ENCODE measurements around the gene F11R. TPM values are rescaled to one million over a fixed set of nuclear protein-coding genes. Genes with fewer than 3 reads are reported as not detected.
"Not testable (repeated sequence)": the region's sequence is repeated elsewhere in the genome, so short reads cannot be mapped to it uniquely, and the experiment has no call there.

Gene F11R
- total RNA-seq (11.7 TPM), polyA plus RNA-seq (ENCODE audit: insufficient read depth in 1 of 8, insufficient read length in 8 of 8, low replicate concordance in 1 of 8) (10 to 100 TPM in 7 of 8 donors, 1 to 10 TPM in 1; 8.9 to 28.0 (median 12.7) TPM)
- long read RNA-seq, donor 1, result 0 reads
- long read RNA-seq, donor 2, result 0 reads
- long read RNA-seq, donor 3, result 0 reads
- long read RNA-seq, donor 4, result 0 reads
- long read RNA-seq, donor 5, result 0 reads
- long read RNA-seq, donor 6, result 0 reads
- long read RNA-seq, donor 7, result 0 reads
- long read RNA-seq, donor 8, result 0 reads
- long read RNA-seq, donor 9, result 0 reads
- long read RNA-seq, donor 10, result 0 reads
- long read RNA-seq, donor 11, result 0 reads

GRCh38 chr1:161020509-161021164 is at the start of gene F11R:
F11R (minus strand) TSS chr1:161021152; CDS start chr1:161021073, 79 bp downstream.
- Histone ChIP-seq H3K27ac (ENCODE audit: low read length) (peak within 1 kb of the TSS; percentile 86), H3K36me3 (ENCODE audit: control insufficient read depth, insufficient read depth, low read length) (no peaks in the 10 kb centered on the region), H3K4me1 (ENCODE audit: control insufficient read depth, insufficient read depth, low read length) (peaks cover 22% of the 10 kb centered on the region), H3K27me3 (ENCODE audit: control insufficient read depth, insufficient read depth, low read length) (peaks cover 21% of the 10 kb centered on the region), H3K4me3 (ENCODE audit: low read length) (peak within 1 kb of the TSS; percentile 38), H3K9me3 (replicated peaks; ENCODE audit: control insufficient read depth, low read depth, low read length) (no peaks in the 10 kb centered on the region)
- peak; percentile 21 for DNase-seq
- WGBS (ENCODE audit: insufficient coverage), result under 1% methylated on average over 32 of the region's 36 CpGs

GRCh38 chr1:161069731-161070270 is 48.8 kb upstream of the F11R start, which contains the start of gene ARHGAP30:
ARHGAP30 (minus strand) TSS chr1:161069891; CDS start chr1:161069624, 267 bp downstream.
- DNase-seq, result peak; percentile 65
- H3K27me3 ChIP-seq (ENCODE audit: control insufficient read depth, insufficient read depth, low read length), result peaks cover 7% of the 10 kb centered on the region
- peak within 1 kb of the TSS; percentile 47 for H3K27ac ChIP-seq (ENCODE audit: low read length)
- no peaks in the 10 kb centered on the region for H3K9me3 ChIP-seq (replicated peaks; ENCODE audit: control insufficient read depth, low read depth, low read length)
- H3K4me3 ChIP-seq (ENCODE audit: low read length), result peak within 1 kb of the TSS; percentile 34
- no peaks in the 10 kb centered on the region for H3K4me1 ChIP-seq (ENCODE audit: control insufficient read depth, insufficient read depth, low read length)
- WGBS (ENCODE audit: insufficient coverage), result 56% methylated on average over 5 of the region's 9 CpGs
- H3K36me3 ChIP-seq (ENCODE audit: control insufficient read depth, insufficient read depth, low read length), result no peaks in the 10 kb centered on the region

GRCh38 chr1:161069241-161069640 is 48.3 kb upstream of the F11R start:
- peak overlapping the region; percentile 47 for H3K27ac ChIP-seq (ENCODE audit: low read length)
- WGBS (ENCODE audit: insufficient coverage), result 80% methylated on average over 8 of the region's 9 CpGs

DNA sequence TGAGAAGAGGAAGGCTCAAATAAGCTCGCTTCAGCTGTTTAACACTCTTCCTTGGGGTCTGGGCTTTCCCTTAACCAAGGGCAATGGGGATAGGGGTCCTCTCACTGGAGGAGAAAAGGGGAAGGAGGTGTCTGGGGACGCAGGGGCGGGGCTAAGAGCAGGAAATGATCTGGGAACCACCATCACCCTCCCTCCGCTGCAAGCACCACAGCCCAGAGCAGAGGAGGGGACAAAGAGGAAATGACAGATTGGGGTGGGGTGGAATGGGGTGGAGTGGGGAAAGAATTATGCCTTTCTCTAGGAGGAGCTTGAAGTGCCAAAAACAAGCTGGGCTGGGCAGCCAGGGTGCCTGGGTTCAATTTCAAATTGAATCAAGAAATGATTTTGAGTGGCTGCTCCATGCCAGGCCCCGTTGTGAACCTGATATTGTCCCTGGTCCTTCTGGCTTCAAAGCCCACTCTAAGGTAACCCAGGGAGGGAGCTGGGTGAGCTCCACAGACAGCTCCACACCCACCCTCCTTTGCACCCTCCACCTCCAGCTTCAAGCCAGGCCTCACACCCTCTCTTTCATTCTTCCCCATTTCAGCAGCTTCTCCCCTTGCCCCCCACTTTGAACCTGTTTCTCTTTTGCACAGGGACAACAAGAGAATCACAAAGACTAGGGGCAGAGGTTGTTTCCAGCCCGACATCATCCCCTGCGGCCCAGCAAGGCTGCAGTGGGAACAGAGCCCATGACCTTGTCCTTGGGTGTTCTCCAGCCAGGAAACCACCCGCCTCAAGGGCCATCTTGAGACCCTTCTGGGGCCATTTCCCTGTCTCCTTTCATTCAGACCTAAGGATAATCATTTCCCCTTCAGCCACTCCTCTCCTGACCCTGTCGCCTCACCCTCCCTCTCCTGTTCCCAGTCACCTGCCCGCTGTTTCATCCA is 47.6 kb upstream of the F11R start:
- Histone ChIP-seq H3K27me3 (ENCODE audit: control insufficient read depth, insufficient read depth, low read length) (peaks cover 8% of the 10 kb centered on the region), H3K4me1 (ENCODE audit: control insufficient read depth, insufficient read depth, low read length) (no peaks in the 10 kb centered on the region), H3K9me3 (replicated peaks; ENCODE audit: control insufficient read depth, low read depth, low read length) (no peaks in the 10 kb centered on the region), H3K4me3 (ENCODE audit: low read length) (peak overlapping the region; percentile 34), H3K27ac (ENCODE audit: low read length) (peak overlapping the region; percentile 47), H3K36me3 (ENCODE audit: control insufficient read depth, insufficient read depth, low read length) (no peaks in the 10 kb centered on the region)
- peak; percentile 71 for DNase-seq
- 67% methylated on average over 6 of the region's 10 CpGs for WGBS (ENCODE audit: insufficient coverage)

More at GRCh38 chr1:161069241-161069640, 48.3 kb upstream of the F11R start:
- H3K4me1 ChIP-seq (ENCODE audit: control insufficient read depth, insufficient read depth, low read length), result no peaks in the 10 kb centered on the region
- peak overlapping the region; percentile 34 for H3K4me3 ChIP-seq (ENCODE audit: low read length)
- H3K36me3 ChIP-seq (ENCODE audit: control insufficient read depth, insufficient read depth, low read length), result no peaks in the 10 kb centered on the region
- H3K27me3 ChIP-seq (ENCODE audit: control insufficient read depth, insufficient read depth, low read length), result peaks cover 8% of the 10 kb centered on the region
- no peak for DNase-seq
- no peaks in the 10 kb centered on the region for H3K9me3 ChIP-seq (replicated peaks; ENCODE audit: control insufficient read depth, low read depth, low read length)

DNA sequence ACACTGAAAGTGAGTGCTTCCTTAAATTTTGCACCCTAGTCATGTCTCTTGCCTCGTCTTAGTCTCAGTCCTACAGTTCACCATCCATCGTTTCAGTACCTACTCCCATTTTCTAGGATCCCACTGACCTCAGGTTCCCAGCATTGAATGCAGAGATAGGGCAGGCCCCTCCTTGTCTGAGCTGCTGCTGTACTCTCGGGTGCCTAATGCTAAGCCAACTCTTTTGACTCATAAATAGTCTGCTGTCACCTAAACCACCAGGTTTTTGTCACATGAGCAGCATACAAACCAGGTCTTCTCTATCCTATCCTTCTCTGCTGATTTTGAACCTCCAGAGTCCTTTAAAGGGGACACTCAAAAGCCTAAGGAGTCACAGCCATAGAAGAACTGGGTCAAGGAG is 45.7 kb upstream of the F11R start:
- Histone ChIP-seq H3K4me3 (ENCODE audit: low read length) (no peak overlapping the region), H3K36me3 (ENCODE audit: control insufficient read depth, insufficient read depth, low read length) (no peaks in the 10 kb centered on the region), H3K27me3 (ENCODE audit: control insufficient read depth, insufficient read depth, low read length) (peaks cover 9% of the 10 kb centered on the region), H3K4me1 (ENCODE audit: control insufficient read depth, insufficient read depth, low read length) (no peaks in the 10 kb centered on the region), H3K27ac (ENCODE audit: low read length) (no peak overlapping the region), H3K9me3 (replicated peaks; ENCODE audit: control insufficient read depth, low read depth, low read length) (no peaks in the 10 kb centered on the region)
- 59% methylated on average over 3 of the region's 3 CpGs for WGBS (ENCODE audit: insufficient coverage)
- DNase-seq, result no peak

- not testable (repeated sequence) for DNase-seq; H3K4me3 ChIP-seq (ENCODE audit: low read length); H3K27me3 ChIP-seq (ENCODE audit: control insufficient read depth, insufficient read depth, low read length); H3K27ac ChIP-seq (ENCODE audit: low read length); H3K9me3 ChIP-seq (replicated peaks; ENCODE audit: control insufficient read depth, low read depth, low read length); H3K4me1 ChIP-seq (ENCODE audit: control insufficient read depth, insufficient read depth, low read length); H3K36me3 ChIP-seq (ENCODE audit: control insufficient read depth, insufficient read depth, low read length)
- no CpG with 5 or more reads among the region's 7 CpGs for WGBS (ENCODE audit: insufficient coverage)
Measured at GRCh38 chr1:161065681-161066080, 44.7 kb upstream of the F11R start.

GRCh38 chr1:161063936-161064335 is 43.0 kb upstream of the F11R start:
- H3K27me3 ChIP-seq (ENCODE audit: control insufficient read depth, insufficient read depth, low read length); H3K27ac ChIP-seq (ENCODE audit: low read length); H3K4me1 ChIP-seq (ENCODE audit: control insufficient read depth, insufficient read depth, low read length); H3K36me3 ChIP-seq (ENCODE audit: control insufficient read depth, insufficient read depth, low read length); DNase-seq; H3K9me3 ChIP-seq (replicated peaks; ENCODE audit: control insufficient read depth, low read depth, low read length); H3K4me3 ChIP-seq (ENCODE audit: low read length): not testable (repeated sequence)
- WGBS (ENCODE audit: insufficient coverage), result 19% methylated on average over 2 of the region's 6 CpGs

- H3K36me3 ChIP-seq (ENCODE audit: control insufficient read depth, insufficient read depth, low read length), result no peaks in the 10 kb centered on the region
Measured at GRCh38 chr1:161061419-161061818, 40.5 kb upstream of the F11R start.

GRCh38 chr1:161059293-161059692 is 38.3 kb upstream of the F11R start:
- Histone ChIP-seq H3K27ac (ENCODE audit: low read length) (no peak overlapping the region), H3K9me3 (replicated peaks; ENCODE audit: control insufficient read depth, low read depth, low read length) (no peaks in the 10 kb centered on the region), H3K36me3 (ENCODE audit: control insufficient read depth, insufficient read depth, low read length) (no peaks in the 10 kb centered on the region), H3K27me3 (ENCODE audit: control insufficient read depth, insufficient read depth, low read length) (peaks cover 10% of the 10 kb centered on the region), H3K4me1 (ENCODE audit: control insufficient read depth, insufficient read depth, low read length) (no peaks in the 10 kb centered on the region), H3K4me3 (ENCODE audit: low read length) (no peak overlapping the region)
- 50% methylated on average over 1 of the region's 6 CpGs for WGBS (ENCODE audit: insufficient coverage)
- DNase-seq, result no peak

More at GRCh38 chr1:161061419-161061818, 40.5 kb upstream of the F11R start:
- no peak for DNase-seq
- Histone ChIP-seq H3K27ac (ENCODE audit: low read length) (no peak overlapping the region), H3K4me1 (ENCODE audit: control insufficient read depth, insufficient read depth, low read length) (no peaks in the 10 kb centered on the region), H3K9me3 (replicated peaks; ENCODE audit: control insufficient read depth, low read depth, low read length) (no peaks in the 10 kb centered on the region), H3K27me3 (ENCODE audit: control insufficient read depth, insufficient read depth, low read length) (peaks cover 5% of the 10 kb centered on the region), H3K4me3 (ENCODE audit: low read length) (no peak overlapping the region)
- no CpG with 5 or more reads among the region's 4 CpGs for WGBS (ENCODE audit: insufficient coverage)

Data from muscle of leg (tissue), 16 donors.